Loucy (cell line): ENCODE data around the gene CSNK2B.

Experiments
- EZH2phosphoT487 ChIP-seq: fragments of 200-600 bp; IDR thresholded peaks from 2 replicates; pipeline ENCODE4 v1.6.1; 2018; ENCODE audit warnings: antibody characterized with exemption, mild to moderate bottlenecking, moderate library complexity, borderline replicate concordance
- TF ChIP-seq, protein P1 (sequence below): fragments of 200-600 bp; sonication (generic); conservative IDR thresholded peaks from 2 replicates; pipeline ENCODE4 v1.5.1; 2014; ENCODE audit warnings: mild to moderate bottlenecking, antibody characterized with exemption, low read length

- TF ChIP-seq, protein P1, sequence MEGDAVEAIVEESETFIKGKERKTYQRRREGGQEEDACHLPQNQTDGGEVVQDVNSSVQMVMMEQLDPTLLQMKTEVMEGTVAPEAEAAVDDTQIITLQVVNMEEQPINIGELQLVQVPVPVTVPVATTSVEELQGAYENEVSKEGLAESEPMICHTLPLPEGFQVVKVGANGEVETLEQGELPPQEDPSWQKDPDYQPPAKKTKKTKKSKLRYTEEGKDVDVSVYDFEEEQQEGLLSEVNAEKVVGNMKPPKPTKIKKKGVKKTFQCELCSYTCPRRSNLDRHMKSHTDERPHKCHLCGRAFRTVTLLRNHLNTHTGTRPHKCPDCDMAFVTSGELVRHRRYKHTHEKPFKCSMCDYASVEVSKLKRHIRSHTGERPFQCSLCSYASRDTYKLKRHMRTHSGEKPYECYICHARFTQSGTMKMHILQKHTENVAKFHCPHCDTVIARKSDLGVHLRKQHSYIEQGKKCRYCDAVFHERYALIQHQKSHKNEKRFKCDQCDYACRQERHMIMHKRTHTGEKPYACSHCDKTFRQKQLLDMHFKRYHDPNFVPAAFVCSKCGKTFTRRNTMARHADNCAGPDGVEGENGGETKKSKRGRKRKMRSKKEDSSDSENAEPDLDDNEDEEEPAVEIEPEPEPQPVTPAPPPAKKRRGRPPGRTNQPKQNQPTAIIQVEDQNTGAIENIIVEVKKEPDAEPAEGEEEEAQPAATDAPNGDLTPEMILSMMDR: no peak
- TF ChIP-seq EZH2phosphoT487: no peak
Observed at GRCh38 chr6:31701666-31702404, 36.0 kb downstream of the CSNK2B start.
